HCT116 (cell line): ENCODE data around the gene GP2.

Source experiments
- CTCF ChIP-seq, 3 experiments: fragments of 200-600 bp in 1 of 3; sonication (generic) in 1 of 3; IDR thresholded peaks in 2 of 3; conservative IDR thresholded peaks in 1 of 3; 2 replicates each; pipeline ENCODE4 v1.5.1; 2012 to 2017; ENCODE audit warnings: low read depth in 2 of 3, low read length in 2 of 3, antibody characterized with exemption in 1 of 3, borderline replicate concordance in 1 of 3, control low read depth in 1 of 3, mild to moderate bottlenecking in 1 of 3, mixed read lengths in 1 of 3, mixed run types in 1 of 3, moderate library complexity in 1 of 3; ENCODE audit not compliant: insufficient read depth in 1 of 3
- EZH2 ChIP-seq: fragments of 200-600 bp; sonication (generic); IDR thresholded peaks from 2 replicates; pipeline ENCODE4 v1.6.1; 2017; ENCODE audit warnings: antibody characterized with exemption, mixed run types
- JUND ChIP-seq: IDR thresholded peaks from 2 replicates; pipeline ENCODE4 v1.6.1; 2012
- MAX ChIP-seq: IDR thresholded peaks from 2 replicates; pipeline ENCODE4 v1.6.1; 2012
- POLR2A ChIP-seq: IDR thresholded peaks from 2 replicates; pipeline ENCODE4 v1.7.0; 2011; ENCODE audit warnings: borderline replicate concordance; ENCODE audit not compliant: insufficient read depth, insufficient read length; ENCODE audit errors: extremely low read depth
- POLR2AphosphoS5 ChIP-seq: IDR thresholded peaks from 2 replicates; pipeline ENCODE4 v1.6.1; 2011; ENCODE audit warnings: mild to moderate bottlenecking, low read depth, low read length, moderate library complexity
- SIN3A ChIP-seq: IDR thresholded peaks from 2 replicates; pipeline ENCODE4 v1.6.1; 2012; ENCODE audit warnings: low read depth
- ZNF274 ChIP-seq: fragments of 200-500 bp; sonication (Bioruptor generic); IDR thresholded peaks from 2 replicates; pipeline ENCODE4 v1.6.1; 2014; ENCODE audit warnings: mild to moderate bottlenecking, low read depth, low read length, inconsistent platforms

- TF ChIP-seq CTCF (IDR thresholded peaks at IDR 0.05 in 2 of 3, conservative IDR thresholded peaks at IDR 0.05 in 1 of 3; ENCODE audit: borderline replicate concordance in 1 of 3, insufficient read depth in 1 of 3, low read depth in 2 of 3, low read length in 2 of 3) (no peak), MAX (no peak), ZNF274 (no peak), POLR2AphosphoS5 (no peak), JUND (no peak), POLR2A (no peak), EZH2 (no peak), SIN3A (no peak)
These were observed 25.5 kb downstream of the GP2 start for GRCh38 chr16:20301840-20302239.
